HL-60 (cell line): ENCODE data around the gene CAMTA1.

Source experiments
- DNase-seq, 2 experiments: peaks; one replicate each; pipeline ENCODE4 v3.0.0-alpha.2; 2010 to 2020; ENCODE audit warnings: low read depth in 1 of 2, low spot score in 1 of 2
- H3K27ac ChIP-seq: fragments of 250-450 bp; sonication (Bioruptor Pico); replicated peaks from 2 replicates; pipeline ENCODE4 v1.5.1; 2020; ENCODE audit warnings: mild to moderate bottlenecking, moderate library complexity
- H3K27me3 ChIP-seq: fragments of 250-450 bp; sonication (Bioruptor Pico); 2 replicates; pipeline ENCODE4 v1.5.1; 2021; ENCODE audit warnings: mild to moderate bottlenecking, moderate library complexity; ENCODE audit not compliant: insufficient read depth, poor library complexity, severe bottlenecking
- H3K4me3 ChIP-seq: replicated peaks from 2 replicates; pipeline ENCODE4 v1.5.1; 2011; ENCODE audit warnings: mild to moderate bottlenecking, control low read depth, low read length; ENCODE audit not compliant: insufficient read depth
- CTCF ChIP-seq: IDR thresholded peaks from one replicate; pipeline ENCODE4 v1.5.1; 2011; ENCODE audit warnings: low read length, control low read depth, inconsistent platforms; ENCODE audit not compliant: insufficient read depth
- GABPA ChIP-seq: IDR thresholded peaks from 2 replicates; pipeline ENCODE4 v1.6.1; 2012; ENCODE audit warnings: low read depth
- POLR2AphosphoS5 ChIP-seq: IDR thresholded peaks from 2 replicates; pipeline ENCODE4 v1.6.1; 2012; ENCODE audit warnings: low read depth
- SPI1 ChIP-seq: IDR thresholded peaks from 2 replicates; pipeline ENCODE4 v1.6.1; 2012; ENCODE audit warnings: low read depth, mild to moderate bottlenecking, borderline replicate concordance
- TF ChIP-seq, protein P1 (sequence below): IDR thresholded peaks from 2 replicates; pipeline ENCODE4 v1.6.1; 2012; ENCODE audit warnings: low read depth; ENCODE audit not compliant: insufficient replicate concordance

Gene CAMTA1

DNA sequence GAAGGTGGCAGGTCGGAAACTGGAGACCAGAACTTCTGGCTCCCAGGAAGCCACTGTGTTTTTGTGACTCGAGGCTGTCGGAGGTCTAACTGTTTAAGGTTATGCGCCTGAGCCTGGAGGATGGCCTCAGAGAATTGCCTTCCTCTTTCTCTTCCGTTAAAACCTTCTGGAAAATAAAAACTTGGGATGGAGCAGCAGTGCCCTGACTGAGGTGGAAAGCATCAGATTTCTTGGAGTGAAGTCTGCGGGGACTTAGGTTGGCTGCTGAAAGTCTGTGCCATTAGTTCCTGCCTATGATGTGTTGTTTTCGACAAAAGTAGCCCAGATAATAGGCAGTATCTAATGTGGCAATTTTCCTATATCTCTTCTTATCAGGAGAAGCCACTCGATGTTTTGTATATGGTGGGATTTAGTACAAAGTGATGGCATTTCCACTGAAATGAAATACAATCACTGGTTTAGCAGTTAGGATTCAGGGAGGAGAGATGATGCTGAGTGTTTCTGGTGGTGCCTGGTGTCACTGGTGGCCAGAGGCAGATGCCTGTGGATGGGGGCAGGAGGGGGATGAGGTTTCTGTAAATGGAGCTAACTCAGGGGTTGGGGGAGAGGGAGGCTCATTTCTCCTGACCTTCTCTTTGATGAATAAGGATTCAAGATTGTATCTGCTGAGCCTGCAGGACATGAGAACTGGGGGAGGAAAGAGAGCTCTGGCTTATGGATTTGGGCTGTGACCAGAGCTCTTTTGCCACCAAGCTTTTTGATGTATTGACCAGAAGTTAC is 150.8 kb downstream of the CAMTA1 start:
- Histone ChIP-seq H3K27me3 (peaks cover 24% of the 10 kb centered on the region), H3K4me3 (no peak overlapping the region), H3K27ac (no peak overlapping the region)
- DNase-seq: no peak
- TF ChIP-seq, protein P1, sequence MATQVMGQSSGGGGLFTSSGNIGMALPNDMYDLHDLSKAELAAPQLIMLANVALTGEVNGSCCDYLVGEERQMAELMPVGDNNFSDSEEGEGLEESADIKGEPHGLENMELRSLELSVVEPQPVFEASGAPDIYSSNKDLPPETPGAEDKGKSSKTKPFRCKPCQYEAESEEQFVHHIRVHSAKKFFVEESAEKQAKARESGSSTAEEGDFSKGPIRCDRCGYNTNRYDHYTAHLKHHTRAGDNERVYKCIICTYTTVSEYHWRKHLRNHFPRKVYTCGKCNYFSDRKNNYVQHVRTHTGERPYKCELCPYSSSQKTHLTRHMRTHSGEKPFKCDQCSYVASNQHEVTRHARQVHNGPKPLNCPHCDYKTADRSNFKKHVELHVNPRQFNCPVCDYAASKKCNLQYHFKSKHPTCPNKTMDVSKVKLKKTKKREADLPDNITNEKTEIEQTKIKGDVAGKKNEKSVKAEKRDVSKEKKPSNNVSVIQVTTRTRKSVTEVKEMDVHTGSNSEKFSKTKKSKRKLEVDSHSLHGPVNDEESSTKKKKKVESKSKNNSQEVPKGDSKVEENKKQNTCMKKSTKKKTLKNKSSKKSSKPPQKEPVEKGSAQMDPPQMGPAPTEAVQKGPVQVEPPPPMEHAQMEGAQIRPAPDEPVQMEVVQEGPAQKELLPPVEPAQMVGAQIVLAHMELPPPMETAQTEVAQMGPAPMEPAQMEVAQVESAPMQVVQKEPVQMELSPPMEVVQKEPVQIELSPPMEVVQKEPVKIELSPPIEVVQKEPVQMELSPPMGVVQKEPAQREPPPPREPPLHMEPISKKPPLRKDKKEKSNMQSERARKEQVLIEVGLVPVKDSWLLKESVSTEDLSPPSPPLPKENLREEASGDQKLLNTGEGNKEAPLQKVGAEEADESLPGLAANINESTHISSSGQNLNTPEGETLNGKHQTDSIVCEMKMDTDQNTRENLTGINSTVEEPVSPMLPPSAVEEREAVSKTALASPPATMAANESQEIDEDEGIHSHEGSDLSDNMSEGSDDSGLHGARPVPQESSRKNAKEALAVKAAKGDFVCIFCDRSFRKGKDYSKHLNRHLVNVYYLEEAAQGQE: no peak
- no peak for TF ChIP-seq POLR2AphosphoS5
- TF ChIP-seq SPI1: no peak
- TF ChIP-seq CTCF: no peak
- TF ChIP-seq GABPA: no peak

DNA sequence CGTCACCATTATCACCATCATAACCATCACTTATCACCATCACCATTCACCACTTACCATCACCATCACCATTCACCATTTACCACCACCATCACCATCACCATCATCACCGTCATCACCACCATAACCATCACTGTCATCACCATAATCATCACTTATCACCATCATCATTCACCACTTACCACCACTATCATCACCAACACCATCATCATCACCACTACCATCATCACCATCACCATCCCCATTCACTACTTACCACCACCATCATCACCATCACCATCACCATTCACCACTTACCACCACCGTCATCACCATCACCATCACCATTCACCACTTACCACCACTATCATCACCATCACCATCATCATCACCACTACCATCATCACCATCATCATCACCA is 151.8 kb downstream of the CAMTA1 start:
- H3K4me3 ChIP-seq: no peak overlapping the region
- H3K27me3 ChIP-seq: peaks cover 24% of the 10 kb centered on the region
- DNase-seq: no peak
- TF ChIP-seq GABPA (no peak), POLR2AphosphoS5 (no peak), SPI1 (no peak)
- TF ChIP-seq, protein P1: no peak
- no peak overlapping the region for H3K27ac ChIP-seq

DNA sequence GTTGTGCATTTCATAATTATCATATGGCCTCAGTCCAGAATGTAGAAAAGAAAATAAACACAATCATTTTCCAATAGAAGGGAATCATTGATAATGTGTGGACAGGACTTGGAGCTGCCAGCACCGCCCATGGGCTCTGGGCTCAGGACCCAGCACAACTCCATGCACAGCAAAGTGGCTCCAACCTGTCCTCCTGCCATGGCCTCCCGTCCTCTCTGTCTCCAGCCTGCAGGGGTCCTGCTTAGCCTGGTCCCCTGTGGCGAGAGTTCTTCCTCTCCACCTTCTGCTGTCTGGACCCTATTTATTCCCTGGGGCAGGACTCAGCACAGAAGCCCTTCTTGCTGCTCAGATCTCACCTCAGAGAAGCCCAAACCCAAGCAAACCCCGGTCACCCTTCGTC is 154.1 kb downstream of the CAMTA1 start:
- TF ChIP-seq POLR2AphosphoS5: no peak
- no peak for TF ChIP-seq SPI1
- TF ChIP-seq, protein P1: no peak
- no peak for TF ChIP-seq CTCF
- TF ChIP-seq GABPA: no peak
- Histone ChIP-seq H3K27me3 (peaks cover 17% of the 10 kb centered on the region), H3K4me3 (no peak overlapping the region)

More for the DNA sequence above, 154.1 kb downstream of the CAMTA1 start:
- DNase-seq: no peak
- H3K27ac ChIP-seq: no peak overlapping the region
